ENCODE data around the gene RNF151.

Gene RNF151

DNA sequence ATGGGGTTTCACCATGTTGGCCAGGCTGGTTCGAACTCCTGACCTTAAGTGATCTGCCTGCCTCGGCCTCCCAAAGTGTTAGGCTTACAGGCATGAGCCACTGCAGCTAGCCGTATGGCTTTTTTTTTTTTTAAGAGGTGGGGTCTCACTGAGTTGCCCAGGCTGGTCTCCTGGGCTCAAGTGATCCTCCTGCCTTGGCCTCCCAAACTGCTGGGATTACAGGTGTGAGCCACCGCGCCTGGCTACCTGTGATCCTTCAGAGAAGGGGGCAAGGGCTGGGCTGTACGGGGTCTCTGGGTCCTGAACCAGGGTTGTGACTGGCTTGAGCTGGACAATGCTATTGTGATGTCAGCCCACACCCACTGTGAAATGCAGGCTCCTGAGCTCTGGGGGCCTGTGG is at the start of gene RNF151:
TSS of gene RNF151 (plus strand) at position 397 of the 400 bp plus-strand sequence. CDS start 26 bp downstream, outside the sequence.
- Histone ChIP-seq H3K27ac (peak within 1 kb of the TSS in 1 of 2 donors; percentile 98), H3K4me1 (peaks cover 0 to 29% (median 17%) of the 10 kb centered on the region in 4 donors), H3K9me3 (no peaks in the 10 kb centered on the region), H3K27me3 (no peaks in the 10 kb centered on the region), H3K4me3 (peak within 1 kb of the TSS; percentile 89 to 93), H3K36me3 (peaks cover 22 to 26% (median 23%) of the 10 kb centered on the region in 3 donors)
- DNase-seq = no peak
- intact Hi-C loops (cut with DNase I; ENCODE audit: low total_unique reads) = no loop called here
- TF ChIP-seq CTCF (IDR thresholded peaks at IDR 0.05) = no peak

DNA sequence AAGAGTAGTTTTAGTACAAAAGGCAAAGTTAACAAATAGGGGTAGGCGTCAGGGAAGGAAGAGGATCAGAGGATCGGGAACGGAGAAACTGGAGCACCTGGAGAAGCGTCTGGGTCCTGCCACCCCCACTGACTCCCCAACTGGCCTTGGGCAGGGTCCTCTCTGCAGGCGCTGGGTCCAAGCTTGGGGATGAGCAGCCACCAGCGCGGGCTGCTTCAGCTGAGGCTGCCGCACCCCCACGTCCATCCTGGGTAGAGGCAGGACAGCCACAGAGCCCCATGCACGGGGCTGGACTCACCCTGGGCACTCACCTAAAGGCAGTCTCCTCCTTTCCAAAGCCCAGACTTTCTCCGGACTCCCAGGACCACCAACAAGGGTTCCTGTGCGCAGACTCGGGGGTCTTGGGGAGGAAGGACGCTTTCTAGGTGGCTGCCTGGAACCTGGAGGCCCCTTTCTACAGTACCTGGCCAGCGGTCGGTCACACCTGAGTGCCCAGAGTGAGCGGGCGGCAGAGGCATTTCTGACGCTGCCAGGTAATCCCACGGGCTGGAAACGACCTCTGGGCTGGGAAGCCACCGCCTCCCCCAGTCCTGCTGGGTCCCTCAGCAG is 49.5 kb upstream of the RNF151 start:
- no peak overlapping the region for H3K4me3 ChIP-seq
- H3K27me3 ChIP-seq = peaks cover 0 to 92% of the 10 kb centered on the region in 2 donors
- H3K4me1 ChIP-seq = peaks cover 0 to 14% (median 4%) of the 10 kb centered on the region in 4 donors
- TF ChIP-seq CTCF (IDR thresholded peaks at IDR 0.05) = no peak
- no peaks in the 10 kb centered on the region for H3K9me3 ChIP-seq
- H3K36me3 ChIP-seq = no peaks in the 10 kb centered on the region
- no peak overlapping the region for H3K27ac ChIP-seq
- no peak for DNase-seq
- intact Hi-C loops (cut with DNase I; ENCODE audit: low total_unique reads) = no loop called here

DNA sequence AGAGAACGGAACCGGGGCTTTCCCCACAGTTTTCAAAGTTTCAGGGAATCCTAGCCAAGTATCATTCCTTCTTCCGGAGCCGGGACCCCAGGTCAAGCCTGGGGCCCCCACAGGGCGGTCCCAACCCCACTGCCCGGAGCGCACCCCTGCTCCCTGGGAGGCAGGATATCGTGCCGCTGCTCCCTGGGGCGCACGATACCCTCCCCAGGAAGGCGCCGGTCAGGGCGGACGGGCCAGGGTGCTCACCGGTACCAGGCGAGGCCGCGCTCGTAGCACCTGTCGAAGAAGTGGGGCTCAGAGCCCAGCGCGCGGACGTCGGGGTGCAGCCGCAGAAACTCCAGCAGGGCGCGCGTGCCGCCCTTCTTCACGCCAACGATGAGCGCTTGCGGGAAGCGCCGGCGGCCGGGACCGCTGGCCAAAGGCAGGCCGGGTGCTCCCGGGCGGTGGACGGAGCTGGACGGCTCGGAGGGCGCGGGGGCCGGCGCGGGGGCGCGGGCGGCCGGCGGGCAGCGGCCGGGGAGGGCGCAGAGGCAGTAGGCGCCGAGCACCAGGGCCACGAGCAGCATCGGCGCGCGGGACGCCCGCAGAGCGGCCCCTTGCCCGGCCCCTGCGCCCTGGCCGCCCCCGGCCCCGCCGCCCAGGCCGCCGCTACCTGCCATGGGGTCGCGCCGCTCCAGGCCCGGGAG is 48.8 kb upstream of the RNF151 start:
- H3K27ac ChIP-seq = no peak overlapping the region
- no peak for TF ChIP-seq CTCF (IDR thresholded peaks at IDR 0.05)
- peaks cover 0 to 14% (median 4%) of the 10 kb centered on the region in 4 donors for H3K4me1 ChIP-seq
- intact Hi-C loops (cut with DNase I; ENCODE audit: low total_unique reads) = no loop called here
- DNase-seq = no peak
- H3K9me3 ChIP-seq = no peaks in the 10 kb centered on the region
- H3K4me3 ChIP-seq = no peak overlapping the region
- H3K36me3 ChIP-seq = no peaks in the 10 kb centered on the region
- peaks cover 0 to 97% of the 10 kb centered on the region in 2 donors for H3K27me3 ChIP-seq

DNA sequence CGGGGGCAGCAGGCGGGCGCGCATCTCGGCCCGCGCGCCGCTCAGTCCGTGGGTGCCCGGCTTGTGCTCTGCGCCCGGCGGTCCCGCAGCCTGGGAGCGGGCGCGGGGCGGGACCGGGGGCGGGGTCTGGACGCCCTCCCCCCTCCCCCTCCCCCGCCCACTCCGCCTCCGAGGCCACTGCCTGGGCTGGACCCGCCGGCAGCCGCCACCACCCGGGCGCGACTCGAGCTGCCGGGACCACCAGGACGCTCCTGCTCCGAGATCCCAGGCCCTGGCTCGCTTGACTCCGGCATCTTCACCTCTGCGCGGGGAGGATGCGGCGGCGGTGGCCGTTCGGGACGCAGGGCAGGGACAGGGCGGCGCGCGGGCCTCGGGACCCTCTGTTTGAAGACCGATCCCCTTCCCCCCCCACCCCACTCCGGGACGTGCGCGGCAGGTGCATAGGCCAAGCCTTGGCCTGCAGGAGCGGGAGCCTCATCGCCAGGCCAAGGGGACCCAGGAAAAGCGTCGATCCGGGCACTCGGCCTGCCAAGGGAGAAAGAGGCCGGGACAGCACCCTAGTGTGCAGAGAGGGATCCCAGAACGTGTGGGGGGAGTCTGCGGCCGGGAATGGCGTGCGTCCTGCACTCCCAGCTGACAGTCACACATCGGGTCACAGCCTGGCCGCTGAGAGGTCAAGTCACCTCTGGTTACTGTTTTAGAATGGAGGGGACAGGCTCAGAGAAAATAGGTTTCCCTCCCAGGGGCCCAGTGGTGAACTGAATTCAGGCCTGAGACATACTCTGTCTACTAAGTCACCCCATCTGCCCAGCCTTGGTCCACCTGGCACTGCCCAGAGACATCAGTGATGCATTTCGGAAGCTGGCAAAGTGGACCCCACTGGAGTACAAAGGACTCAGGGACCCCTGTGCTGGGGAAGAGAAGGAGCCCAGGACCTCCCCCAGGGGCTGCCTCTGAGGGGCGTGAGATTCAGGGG is 48.0 kb upstream of the RNF151 start, which contains the start of gene HS3ST6:
TSS of gene HS3ST6 (minus strand) at position 65 of the 976 bp plus-strand sequence. CDS start 92 bp downstream, outside the sequence.
- DNase-seq = no peak

More for the DNA sequence above, 48.0 kb upstream of the RNF151 start, which contains the start of gene HS3ST6:
- no peak for TF ChIP-seq CTCF (IDR thresholded peaks at IDR 0.05)
- H3K4me3 ChIP-seq = no peak within 1 kb of the TSS
- no peak within 1 kb of the TSS for H3K27ac ChIP-seq
- intact Hi-C loops (cut with DNase I; ENCODE audit: low total_unique reads) = no loop called here
- peaks cover 0 to 98% of the 10 kb centered on the region in 2 donors for H3K27me3 ChIP-seq
- H3K4me1 ChIP-seq = peaks cover 0 to 14% (median 4%) of the 10 kb centered on the region in 4 donors
- H3K36me3 ChIP-seq = no peaks in the 10 kb centered on the region
- H3K9me3 ChIP-seq = no peaks in the 10 kb centered on the region

Data from tibial artery (tissue), 4 donors.